Tibial artery (tissue), 4 donors: ENCODE results near the gene TRIB2.

Source experiments
- DNase-seq, 2 donors: peaks; one replicate each; pipeline ENCODE4 v3.0.0-alpha.2; 2019
- H3K27ac ChIP-seq, 2 donors: fragments of 200-600 bp; sonication (generic) in 1 of 2; 1 replicate in 1 of 2; 2 replicates in 1 of 2; pipeline ENCODE4 v1.5.1; 2018 to 2019; ENCODE audit warnings: mild to moderate bottlenecking in 1 of 2
- H3K27me3 ChIP-seq, 2 donors: fragments of 200-600 bp; sonication (generic) in 1 of 2; one replicate each; pipeline versions ENCODE4 v1.5.1 to v1.6.0; 2016 to 2019
- H3K36me3 ChIP-seq, 3 donors: fragments of 200-600 bp; sonication (generic) in 2 of 3; one replicate each; pipeline ENCODE4 v1.5.1; 2016 to 2019; ENCODE audit warnings: mild to moderate bottlenecking in 2 of 3
- H3K4me1 ChIP-seq, 4 donors: fragments of 200-600 bp; sonication (generic) in 2 of 4; 1 replicate in 3 of 4; 2 replicates in 1 of 4; pipeline ENCODE4 v1.5.1; 2016 to 2019
- H3K4me3 ChIP-seq, 2 donors: fragments of 200-600 bp; sonication (generic) in 1 of 2; 1 replicate in 1 of 2; 2 replicates in 1 of 2; pipeline ENCODE4 v1.5.1; 2018 to 2019; ENCODE audit warnings: mild to moderate bottlenecking in 2 of 2
- H3K9me3 ChIP-seq, 3 donors: fragments of 200-600 bp; sonication (generic) in 1 of 3; one replicate each; pipeline ENCODE4 v1.5.1; 2016 to 2019
- intact Hi-C: fragments of 100-400 bp; cut with DNase I; formaldehyde crosslinking; loops from one replicate; pipeline ENCODE4 v1.15.0; 2023; ENCODE audit warnings: low total_unique reads
- TF ChIP-seq, protein P1 (sequence below), 2 experiments: fragments of 200-600 bp in 1 of 2; fragments of 450-650 bp in 1 of 2; IDR thresholded peaks; one replicate each; pipeline ENCODE4 v1.5.1; 2017 to 2019; ENCODE audit warnings: antibody characterized with exemption in 2 of 2, mild to moderate bottlenecking in 1 of 2, moderate library complexity in 1 of 2

Gene TRIB2

DNA sequence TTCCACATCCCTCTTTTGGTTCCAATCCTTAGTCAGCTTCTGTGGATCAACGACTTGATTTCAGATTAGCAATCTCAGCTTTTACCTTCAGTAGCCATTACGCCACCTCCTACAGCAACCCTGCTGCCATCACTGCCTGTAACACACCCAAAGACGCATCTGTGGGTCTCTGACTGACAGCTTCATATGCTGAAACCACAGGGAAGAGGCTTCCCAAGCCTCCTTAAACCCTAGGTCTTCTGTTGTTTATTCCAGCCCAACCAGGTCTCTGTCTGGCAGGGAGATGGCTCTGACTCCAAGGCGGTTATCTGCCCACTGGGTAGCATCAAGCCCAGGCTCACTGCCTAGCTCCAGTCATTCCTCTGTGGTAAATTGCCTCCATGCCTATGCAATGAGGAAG lies 28.6 kb upstream of the TRIB2 start:
- Histone ChIP-seq H3K9me3 (no peaks in the 10 kb centered on the region), H3K27ac (no peak overlapping the region), H3K36me3 (no peaks in the 10 kb centered on the region), H3K27me3 (no peaks in the 10 kb centered on the region), H3K4me1 (peaks cover 0 to 20% (median 13%) of the 10 kb centered on the region in 4 donors), H3K4me3 (no peak overlapping the region)
- no peak for DNase-seq
- TF ChIP-seq, protein P1, sequence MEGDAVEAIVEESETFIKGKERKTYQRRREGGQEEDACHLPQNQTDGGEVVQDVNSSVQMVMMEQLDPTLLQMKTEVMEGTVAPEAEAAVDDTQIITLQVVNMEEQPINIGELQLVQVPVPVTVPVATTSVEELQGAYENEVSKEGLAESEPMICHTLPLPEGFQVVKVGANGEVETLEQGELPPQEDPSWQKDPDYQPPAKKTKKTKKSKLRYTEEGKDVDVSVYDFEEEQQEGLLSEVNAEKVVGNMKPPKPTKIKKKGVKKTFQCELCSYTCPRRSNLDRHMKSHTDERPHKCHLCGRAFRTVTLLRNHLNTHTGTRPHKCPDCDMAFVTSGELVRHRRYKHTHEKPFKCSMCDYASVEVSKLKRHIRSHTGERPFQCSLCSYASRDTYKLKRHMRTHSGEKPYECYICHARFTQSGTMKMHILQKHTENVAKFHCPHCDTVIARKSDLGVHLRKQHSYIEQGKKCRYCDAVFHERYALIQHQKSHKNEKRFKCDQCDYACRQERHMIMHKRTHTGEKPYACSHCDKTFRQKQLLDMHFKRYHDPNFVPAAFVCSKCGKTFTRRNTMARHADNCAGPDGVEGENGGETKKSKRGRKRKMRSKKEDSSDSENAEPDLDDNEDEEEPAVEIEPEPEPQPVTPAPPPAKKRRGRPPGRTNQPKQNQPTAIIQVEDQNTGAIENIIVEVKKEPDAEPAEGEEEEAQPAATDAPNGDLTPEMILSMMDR (IDR thresholded peaks at IDR 0.05), result no peak
- intact Hi-C loops, result no loop called here

DNA sequence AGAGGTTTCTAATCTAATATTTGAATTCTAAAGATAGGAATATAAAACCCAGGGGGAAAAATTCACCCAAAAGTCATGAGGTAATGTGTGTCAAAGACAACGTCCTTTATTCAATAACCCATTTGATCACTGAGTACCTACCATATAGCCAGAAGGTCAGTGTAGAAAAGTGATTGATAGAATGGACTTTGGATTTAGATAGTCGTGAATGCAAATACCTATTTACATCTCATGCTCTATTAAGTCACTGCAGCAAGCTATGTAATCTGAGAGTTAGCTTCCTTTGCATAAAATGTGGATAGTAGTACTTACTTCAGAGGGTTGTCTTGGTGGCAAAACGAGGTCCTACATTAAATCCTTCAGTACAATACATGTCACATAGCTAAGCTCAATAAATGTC lies 27.8 kb upstream of the TRIB2 start:
- no peaks in the 10 kb centered on the region for H3K9me3 ChIP-seq
- H3K27me3 ChIP-seq, result no peaks in the 10 kb centered on the region
- H3K4me3 ChIP-seq, result no peak overlapping the region
- DNase-seq, result no peak
- no peaks in the 10 kb centered on the region for H3K36me3 ChIP-seq
- intact Hi-C loops, result no loop called here
- TF ChIP-seq, protein P1 (IDR thresholded peaks at IDR 0.05), result no peak
- H3K27ac ChIP-seq, result no peak overlapping the region
- peaks cover 0 to 18% (median 11%) of the 10 kb centered on the region in 4 donors for H3K4me1 ChIP-seq

DNA sequence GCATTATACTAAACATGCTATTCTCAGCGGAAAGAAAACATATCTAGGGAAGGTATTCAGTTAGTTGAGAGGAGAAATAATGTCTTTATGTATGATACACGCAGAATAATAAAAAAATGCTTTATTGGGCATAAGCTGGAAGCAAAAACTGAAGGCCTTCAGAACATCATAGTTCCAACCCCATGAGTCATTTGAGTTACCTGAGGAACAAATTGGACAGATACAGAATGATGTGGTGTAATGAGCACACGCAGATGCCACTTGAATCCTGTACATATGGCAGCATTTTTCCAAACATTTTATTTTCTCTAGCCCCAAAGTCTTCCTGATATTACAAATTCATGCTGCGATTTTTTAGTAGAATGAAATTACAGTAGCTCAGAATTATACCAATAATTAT lies 23.2 kb upstream of the TRIB2 start:
- H3K4me1 ChIP-seq, result no peaks in the 10 kb centered on the region
- DNase-seq, result no peak
- intact Hi-C loops, result no loop called here
- no peak overlapping the region for H3K27ac ChIP-seq
- H3K9me3 ChIP-seq, result no peaks in the 10 kb centered on the region
- H3K4me3 ChIP-seq, result no peak overlapping the region
- TF ChIP-seq, protein P1 (IDR thresholded peaks at IDR 0.05), result no peak
- no peaks in the 10 kb centered on the region for H3K27me3 ChIP-seq
- H3K36me3 ChIP-seq, result no peaks in the 10 kb centered on the region

DNA sequence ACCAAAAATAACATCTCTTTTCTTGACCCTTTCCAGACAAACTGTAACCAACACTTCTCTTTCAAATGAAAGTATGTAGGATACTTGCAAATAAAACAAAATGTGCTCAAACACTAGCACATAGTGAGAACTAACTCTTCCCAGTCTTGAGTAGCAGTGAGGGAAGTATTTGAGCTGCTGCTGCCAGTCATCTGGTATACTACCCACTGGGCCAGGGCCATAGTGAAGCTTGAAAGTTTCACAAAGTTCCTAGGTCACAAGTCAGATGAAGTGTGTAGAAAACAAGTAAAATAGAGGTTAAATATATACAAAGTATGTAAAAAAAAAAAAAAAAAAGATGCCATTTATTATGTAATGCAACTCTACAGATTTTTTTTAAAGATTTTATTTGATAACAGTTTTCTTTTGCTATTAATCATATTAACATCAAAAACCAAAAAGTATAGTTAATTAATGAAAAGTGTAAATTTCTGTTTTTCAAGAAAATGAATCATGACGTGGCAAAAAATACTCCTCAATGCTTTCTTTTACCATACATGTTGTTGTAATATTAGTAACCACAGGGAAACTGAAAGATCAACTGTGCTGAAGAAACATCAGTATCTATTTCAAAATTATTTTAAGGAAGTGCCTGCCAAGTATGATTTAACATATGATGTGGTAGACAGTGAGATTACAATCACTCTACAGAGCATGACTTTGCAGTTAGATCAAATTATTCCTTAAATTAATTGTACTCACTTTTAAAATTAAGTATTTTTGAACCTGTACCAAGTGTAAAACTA lies 21.6 kb upstream of the TRIB2 start:
- no peak overlapping the region for H3K4me3 ChIP-seq
- DNase-seq, result no peak
- no peak overlapping the region for H3K27ac ChIP-seq
- H3K9me3 ChIP-seq, result no peaks in the 10 kb centered on the region
- H3K4me1 ChIP-seq, result no peaks in the 10 kb centered on the region
- H3K36me3 ChIP-seq, result no peaks in the 10 kb centered on the region
- TF ChIP-seq, protein P1 (IDR thresholded peaks at IDR 0.05), result no peak
- intact Hi-C loops, result no loop called here
- H3K27me3 ChIP-seq, result no peaks in the 10 kb centered on the region

DNA sequence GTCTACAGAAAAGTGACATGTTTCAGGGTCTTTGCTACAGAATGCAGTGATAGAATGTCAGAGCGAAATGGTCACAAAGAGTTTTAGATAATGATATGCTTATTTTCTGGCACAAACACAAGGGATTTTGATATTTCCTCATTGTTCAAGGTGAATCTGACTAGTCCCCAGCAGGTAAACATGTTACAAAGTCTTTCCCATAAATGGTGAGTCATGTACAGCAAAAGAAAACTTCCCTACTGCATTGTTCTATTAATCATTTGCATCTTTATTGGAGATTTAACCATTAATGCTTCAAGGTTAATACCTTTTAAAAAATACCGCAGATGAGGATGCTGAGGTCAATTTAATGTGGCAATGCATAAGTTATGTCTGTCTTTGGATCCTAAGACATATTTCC lies 19.1 kb upstream of the TRIB2 start:
- no peak overlapping the region for H3K27ac ChIP-seq
- no peak overlapping the region for H3K4me3 ChIP-seq
- H3K4me1 ChIP-seq, result peaks cover 0 to 15% (median 2%) of the 10 kb centered on the region in 4 donors
- intact Hi-C loops, result no loop called here
- H3K9me3 ChIP-seq, result no peaks in the 10 kb centered on the region
- DNase-seq, result no peak
- TF ChIP-seq, protein P1 (IDR thresholded peaks at IDR 0.05), result no peak
- H3K36me3 ChIP-seq, result no peaks in the 10 kb centered on the region
- H3K27me3 ChIP-seq, result no peaks in the 10 kb centered on the region
